Measurements from ENCODE around the gene KIAA0825.

The KIAA0825 gene, protein sequence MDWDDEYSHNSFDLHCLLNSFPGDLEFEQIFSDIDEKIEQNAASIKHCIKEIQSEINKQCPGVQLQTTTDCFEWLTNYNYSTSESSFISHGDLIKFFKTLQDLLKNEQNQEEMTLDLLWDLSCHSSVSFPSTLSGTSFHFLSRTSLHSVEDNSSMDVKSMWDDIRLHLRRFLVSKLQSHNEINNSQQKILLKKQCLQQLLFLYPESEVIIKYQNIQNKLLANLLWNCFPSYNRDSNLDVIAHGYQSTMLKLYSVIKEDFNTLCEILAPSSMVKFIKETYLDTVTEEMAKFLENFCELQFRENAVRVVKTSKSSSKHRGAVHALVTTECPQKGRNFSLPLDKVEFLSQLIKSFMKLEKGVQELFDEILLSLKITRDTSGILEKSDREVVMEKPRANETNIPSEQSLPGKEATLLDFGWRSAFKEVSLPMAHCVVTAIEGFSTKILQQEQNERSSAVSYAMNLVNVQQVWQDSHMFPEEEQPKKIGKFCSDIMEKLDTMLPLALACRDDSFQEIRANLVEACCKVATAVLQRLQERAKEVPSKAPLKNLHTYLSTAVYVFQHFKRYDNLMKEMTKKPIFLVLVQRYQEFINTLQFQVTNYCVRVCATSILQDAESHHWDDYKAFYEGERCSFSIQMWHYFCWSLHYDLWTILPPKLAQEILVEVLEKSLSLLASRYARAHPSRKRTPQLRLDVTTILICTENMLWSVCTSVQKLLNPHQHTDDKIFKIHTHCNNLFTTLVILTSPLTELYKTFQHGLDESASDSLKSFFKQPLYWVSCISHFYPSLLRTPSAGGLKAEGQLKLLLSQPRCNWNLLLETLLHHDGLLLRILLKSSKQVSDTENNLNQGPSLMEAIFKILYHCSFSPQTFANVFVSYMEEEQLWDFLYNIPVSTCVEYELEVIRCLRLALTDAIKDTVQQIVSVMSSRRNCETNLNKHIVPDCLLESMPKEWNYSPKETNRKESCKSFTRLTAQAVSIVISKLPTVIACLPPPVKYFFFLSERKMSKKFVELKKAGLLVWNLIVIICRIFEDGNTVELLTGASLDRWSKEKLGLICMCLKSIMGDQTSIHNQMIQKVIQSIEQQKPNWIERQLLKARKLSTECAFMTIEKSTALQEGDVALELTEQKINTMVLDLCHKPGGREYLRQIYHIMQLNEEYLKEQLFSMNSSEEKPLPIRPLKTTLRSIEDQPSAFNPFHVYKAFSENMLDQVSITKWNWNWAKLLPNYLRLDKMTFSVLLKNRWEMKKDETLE (N-terminal part only)

DNA sequence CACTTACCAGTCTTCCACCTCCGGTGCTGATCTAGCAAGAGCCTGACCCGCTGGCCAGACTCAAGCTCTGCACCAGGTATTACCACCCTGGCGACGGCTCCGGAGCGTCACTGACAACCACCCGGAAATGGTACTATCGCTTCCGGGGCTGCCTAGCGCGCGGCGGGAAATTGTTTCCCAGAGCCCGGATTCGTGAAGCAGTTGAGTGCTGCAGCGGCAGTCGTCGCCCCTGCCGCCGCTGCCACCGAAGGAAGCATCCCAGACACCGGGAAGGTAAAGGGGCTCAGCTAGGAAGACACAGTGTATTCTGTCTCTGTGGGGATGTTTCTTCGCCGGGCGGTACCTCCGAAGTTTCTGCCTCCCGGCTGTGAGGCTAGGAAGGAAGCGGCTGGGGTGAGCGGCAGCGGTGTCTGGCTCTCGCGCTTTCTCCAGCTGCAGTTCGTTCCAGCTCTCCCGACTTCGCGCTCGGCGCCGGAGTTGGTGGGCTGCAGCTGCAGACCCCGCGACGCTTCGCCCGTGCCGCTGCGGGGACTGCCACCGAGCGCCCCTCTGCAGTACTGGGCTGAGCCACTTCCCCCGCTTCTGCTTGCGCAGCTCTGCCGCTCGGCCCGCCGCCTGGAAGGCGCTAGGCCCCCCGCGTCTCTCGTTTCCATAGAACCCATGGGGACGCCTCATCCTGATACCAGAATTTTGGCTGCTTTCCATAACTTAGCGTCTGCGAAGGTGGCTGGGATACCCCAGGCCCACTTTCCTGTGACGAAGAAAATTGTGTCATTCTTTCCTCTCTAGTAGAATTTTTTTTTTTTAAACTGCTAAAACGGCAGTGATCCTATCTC, at the start of gene KIAA0825, which contains the start of gene SLF1:
TSS of gene KIAA0825 (minus strand) at position 112 of the 836 bp plus-strand sequence. CDS start 81,478 bp downstream, outside the sequence.
TSS of gene SLF1 (plus strand) at position 177 of the 836 bp plus-strand sequence. CDS start 10,142 bp downstream, outside the sequence.
- H3K4me1 ChIP-seq (ENCODE audit: control insufficient read depth, insufficient read depth, low read length): peaks cover 34% of the 10 kb centered on the region
- H3K36me3 ChIP-seq (ENCODE audit: control insufficient read depth, insufficient read depth, low read length): no peaks in the 10 kb centered on the region
- H3K27me3 ChIP-seq (ENCODE audit: control insufficient read depth, insufficient read depth, low read length): no peaks in the 10 kb centered on the region
- no peaks in the 10 kb centered on the region for H3K9me3 ChIP-seq (ENCODE audit: control insufficient read depth, insufficient read depth, low read length)
- H3K4me3 ChIP-seq (ENCODE audit: low read depth, low read length): peak within 1 kb of the TSS; percentile 91
- peak within 1 kb of the TSS; percentile 73 for H3K9ac ChIP-seq (ENCODE audit: low read depth, low read length)
- H3K27ac ChIP-seq (ENCODE audit: low read depth, low read length): peak within 1 kb of the TSS; percentile 92

DNA sequence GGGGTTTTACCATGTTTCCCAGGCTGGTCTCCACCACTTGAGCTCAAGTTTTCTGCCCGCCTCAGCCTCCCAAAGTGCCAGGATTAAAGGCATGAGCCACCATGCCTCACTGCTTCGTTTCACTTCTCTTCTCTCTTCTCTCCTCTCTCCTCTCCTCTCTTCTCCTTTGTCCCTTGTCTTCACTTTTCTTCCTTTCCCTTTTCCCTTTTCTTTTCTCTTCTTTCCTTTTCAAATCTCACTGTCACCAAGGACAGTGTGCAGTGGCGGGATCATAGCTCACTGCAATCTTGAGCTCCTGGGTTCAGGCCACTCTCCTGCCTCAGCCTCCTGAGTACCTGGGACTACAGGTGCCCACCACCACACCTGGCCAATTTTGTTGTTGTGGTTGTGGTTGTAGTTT, 49.5 kb upstream of the KIAA0825 start:
- Histone ChIP-seq H3K27me3 (ENCODE audit: control insufficient read depth, insufficient read depth, low read length) (no peaks in the 10 kb centered on the region), H3K36me3 (ENCODE audit: control insufficient read depth, insufficient read depth, low read length) (peaks cover 47% of the 10 kb centered on the region), H3K9me3 (ENCODE audit: control insufficient read depth, insufficient read depth, low read length) (no peaks in the 10 kb centered on the region), H3K4me3 (ENCODE audit: low read depth, low read length) (no peak overlapping the region), H3K4me1 (ENCODE audit: control insufficient read depth, insufficient read depth, low read length) (no peaks in the 10 kb centered on the region), H3K27ac (ENCODE audit: low read depth, low read length) (no peak overlapping the region), H3K9ac (ENCODE audit: low read depth, low read length) (no peak overlapping the region)

DNA sequence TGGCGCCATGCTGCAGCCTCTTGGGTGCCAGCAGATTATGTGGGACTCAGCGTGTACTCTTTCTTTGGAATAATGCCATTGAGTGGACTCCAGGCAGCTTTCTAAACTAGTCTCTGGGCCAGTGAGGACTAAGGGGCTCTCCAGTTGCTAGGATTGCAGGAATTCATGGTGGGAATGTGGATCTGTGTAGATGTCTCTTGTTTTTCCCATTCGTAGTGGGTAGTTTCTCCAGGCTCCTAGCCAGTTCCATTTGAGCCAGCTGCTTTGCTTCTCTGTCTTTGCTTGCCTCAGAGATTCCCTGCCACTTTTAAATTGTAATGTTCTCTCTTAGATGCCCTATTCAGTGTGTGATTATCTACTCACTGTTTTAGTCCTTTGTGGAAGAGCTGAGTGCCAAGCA, 42.7 kb upstream of the KIAA0825 start:
- Histone ChIP-seq H3K4me3 (ENCODE audit: low read depth, low read length) (no peak overlapping the region), H3K9ac (ENCODE audit: low read depth, low read length) (no peak overlapping the region), H3K36me3 (ENCODE audit: control insufficient read depth, insufficient read depth, low read length) (peaks cover 36% of the 10 kb centered on the region), H3K4me1 (ENCODE audit: control insufficient read depth, insufficient read depth, low read length) (no peaks in the 10 kb centered on the region), H3K27me3 (ENCODE audit: control insufficient read depth, insufficient read depth, low read length) (no peaks in the 10 kb centered on the region), H3K9me3 (ENCODE audit: control insufficient read depth, insufficient read depth, low read length) (peaks cover 14% of the 10 kb centered on the region), H3K27ac (ENCODE audit: low read depth, low read length) (no peak overlapping the region)

DNA sequence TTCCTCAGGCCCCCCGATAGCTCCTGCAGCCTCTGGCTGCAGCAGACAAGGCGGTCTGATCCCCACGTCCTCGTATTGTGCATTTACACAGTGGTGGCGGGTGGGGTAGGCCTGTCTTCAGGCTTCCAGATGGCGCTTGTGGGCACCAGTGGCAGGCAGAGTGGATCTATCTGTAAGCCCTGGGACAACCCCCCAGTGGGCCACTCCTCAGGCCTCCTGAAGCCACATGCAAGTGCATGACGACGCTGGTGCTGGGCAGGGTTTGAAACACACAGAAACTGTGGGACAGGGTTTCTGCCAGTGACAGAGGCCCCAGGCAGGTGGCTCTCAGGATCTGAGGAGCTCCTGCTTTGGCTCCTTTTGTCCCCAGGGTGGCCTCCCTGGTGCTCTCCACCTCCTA, 42.1 kb upstream of the KIAA0825 start:
- no peak overlapping the region for H3K4me3 ChIP-seq (ENCODE audit: low read depth, low read length)
- H3K9me3 ChIP-seq (ENCODE audit: control insufficient read depth, insufficient read depth, low read length): peaks cover 14% of the 10 kb centered on the region
- no peak overlapping the region for H3K9ac ChIP-seq (ENCODE audit: low read depth, low read length)
- no peak overlapping the region for H3K27ac ChIP-seq (ENCODE audit: low read depth, low read length)
- H3K27me3 ChIP-seq (ENCODE audit: control insufficient read depth, insufficient read depth, low read length): no peaks in the 10 kb centered on the region
- H3K4me1 ChIP-seq (ENCODE audit: control insufficient read depth, insufficient read depth, low read length): no peaks in the 10 kb centered on the region
- peaks cover 36% of the 10 kb centered on the region for H3K36me3 ChIP-seq (ENCODE audit: control insufficient read depth, insufficient read depth, low read length)

DNA sequence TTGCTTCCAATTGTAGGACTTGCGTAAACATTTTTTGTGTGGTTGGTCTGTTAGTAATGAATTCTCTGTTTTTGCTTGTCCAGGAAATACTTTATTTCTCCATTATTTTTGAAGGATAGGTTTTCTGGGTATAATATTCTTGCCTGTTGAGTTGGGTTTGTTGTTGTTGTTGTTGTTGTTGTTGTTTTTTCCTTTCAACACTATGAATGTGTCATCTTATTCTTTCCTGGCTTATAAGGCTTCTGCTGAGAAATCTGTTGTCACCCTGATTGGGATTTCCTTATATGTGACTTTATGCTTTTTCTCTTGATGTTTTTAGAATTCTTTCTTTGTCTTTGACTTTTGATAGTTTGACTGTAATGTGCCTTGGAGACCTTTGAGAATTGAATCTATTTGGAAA, 39.9 kb upstream of the KIAA0825 start:
- no peak overlapping the region for H3K4me3 ChIP-seq (ENCODE audit: low read depth, low read length)
- H3K36me3 ChIP-seq (ENCODE audit: control insufficient read depth, insufficient read depth, low read length): peaks cover 32% of the 10 kb centered on the region
- H3K9me3 ChIP-seq (ENCODE audit: control insufficient read depth, insufficient read depth, low read length): peaks cover 17% of the 10 kb centered on the region
- H3K4me1 ChIP-seq (ENCODE audit: control insufficient read depth, insufficient read depth, low read length): no peaks in the 10 kb centered on the region
- H3K9ac ChIP-seq (ENCODE audit: low read depth, low read length): no peak overlapping the region
- H3K27me3 ChIP-seq (ENCODE audit: control insufficient read depth, insufficient read depth, low read length): no peaks in the 10 kb centered on the region
- no peak overlapping the region for H3K27ac ChIP-seq (ENCODE audit: low read depth, low read length)

DNA sequence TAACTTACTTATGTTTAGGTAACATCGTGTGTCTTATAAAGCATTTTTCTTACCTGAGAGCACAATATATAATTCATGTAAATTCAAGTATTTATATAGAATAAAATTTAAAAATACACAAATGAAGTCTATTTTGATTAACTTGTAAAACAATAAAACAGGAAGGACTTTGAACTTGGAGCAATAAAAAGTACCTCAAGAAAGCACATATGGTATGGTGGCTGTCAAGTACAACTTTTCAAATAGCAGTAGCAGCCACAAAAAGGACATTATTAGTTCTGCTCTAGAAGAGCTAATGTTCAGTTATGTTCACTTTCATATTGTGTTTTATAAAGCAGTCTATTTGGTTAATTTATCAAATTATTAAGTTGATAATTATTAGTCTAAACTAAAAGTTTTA, 31.5 kb upstream of the KIAA0825 start:
- H3K4me1 ChIP-seq (ENCODE audit: control insufficient read depth, insufficient read depth, low read length): no peaks in the 10 kb centered on the region
- H3K27ac ChIP-seq (ENCODE audit: low read depth, low read length): no peak overlapping the region
- no peak overlapping the region for H3K4me3 ChIP-seq (ENCODE audit: low read depth, low read length)
- peaks cover 25% of the 10 kb centered on the region for H3K36me3 ChIP-seq (ENCODE audit: control insufficient read depth, insufficient read depth, low read length)
- H3K27me3 ChIP-seq (ENCODE audit: control insufficient read depth, insufficient read depth, low read length): no peaks in the 10 kb centered on the region
- H3K9ac ChIP-seq (ENCODE audit: low read depth, low read length): no peak overlapping the region
- H3K9me3 ChIP-seq (ENCODE audit: control insufficient read depth, insufficient read depth, low read length): peaks cover 3% of the 10 kb centered on the region; the same call in 1 of the 2 replicates

DNA sequence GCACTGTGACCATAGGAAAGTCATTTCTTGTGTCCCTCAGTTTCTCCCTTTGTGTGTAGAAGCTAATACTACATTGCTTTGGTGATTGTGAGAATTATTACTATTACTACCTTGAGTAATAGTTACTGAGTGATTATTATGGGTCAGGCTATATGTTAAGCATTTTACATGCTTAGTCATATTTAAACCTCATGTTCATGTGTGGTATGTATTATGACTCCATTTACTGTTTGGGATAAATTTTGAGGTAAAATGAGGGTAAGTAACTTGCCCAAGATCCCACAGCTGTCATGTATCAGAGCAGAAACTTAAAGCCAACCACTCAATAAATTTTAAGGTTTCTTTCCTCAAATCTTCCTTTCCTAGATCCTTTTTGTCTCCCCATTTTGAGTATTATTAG, 28.4 kb upstream of the KIAA0825 start:
- no peaks in the 10 kb centered on the region for H3K27me3 ChIP-seq (ENCODE audit: control insufficient read depth, insufficient read depth, low read length)
- H3K4me3 ChIP-seq (ENCODE audit: low read depth, low read length): no peak overlapping the region
- no peaks in the 10 kb centered on the region for H3K4me1 ChIP-seq (ENCODE audit: control insufficient read depth, insufficient read depth, low read length)
- H3K9ac ChIP-seq (ENCODE audit: low read depth, low read length): no peak overlapping the region
- H3K9me3 ChIP-seq (ENCODE audit: control insufficient read depth, insufficient read depth, low read length): no peaks in the 10 kb centered on the region
- peaks cover 9% of the 10 kb centered on the region; the same call in 1 of the 2 replicates for H3K36me3 ChIP-seq (ENCODE audit: control insufficient read depth, insufficient read depth, low read length)
- no peak overlapping the region for H3K27ac ChIP-seq (ENCODE audit: low read depth, low read length)

DNA sequence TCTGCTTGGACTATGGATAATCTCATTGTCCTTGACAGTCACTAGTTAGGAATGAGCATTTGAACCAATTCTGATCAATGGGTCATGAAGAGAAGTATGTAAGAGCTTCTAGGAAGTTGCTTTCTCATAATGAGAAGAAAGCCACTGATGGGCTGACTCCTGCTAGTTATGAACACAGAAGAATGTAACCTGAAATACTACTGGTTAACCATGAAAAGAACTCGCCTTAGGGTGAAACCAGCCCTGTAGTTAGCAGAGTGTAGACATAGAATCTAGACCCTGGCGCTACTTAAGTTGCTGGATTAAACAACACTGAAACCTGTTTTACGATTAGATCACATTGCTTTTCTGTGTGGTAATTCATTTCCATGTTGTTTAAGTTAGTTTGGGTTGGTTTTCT, 26.6 kb upstream of the KIAA0825 start:
- Histone ChIP-seq H3K4me3 (ENCODE audit: low read depth, low read length) (no peak overlapping the region), H3K9me3 (ENCODE audit: control insufficient read depth, insufficient read depth, low read length) (peaks cover 8% of the 10 kb centered on the region), H3K4me1 (ENCODE audit: control insufficient read depth, insufficient read depth, low read length) (no peaks in the 10 kb centered on the region), H3K27ac (ENCODE audit: low read depth, low read length) (no peak overlapping the region), H3K9ac (ENCODE audit: low read depth, low read length) (no peak overlapping the region), H3K27me3 (ENCODE audit: control insufficient read depth, insufficient read depth, low read length) (no peaks in the 10 kb centered on the region), H3K36me3 (ENCODE audit: control insufficient read depth, insufficient read depth, low read length) (peaks cover 5% of the 10 kb centered on the region; the same call in 1 of the 2 replicates)

DNA sequence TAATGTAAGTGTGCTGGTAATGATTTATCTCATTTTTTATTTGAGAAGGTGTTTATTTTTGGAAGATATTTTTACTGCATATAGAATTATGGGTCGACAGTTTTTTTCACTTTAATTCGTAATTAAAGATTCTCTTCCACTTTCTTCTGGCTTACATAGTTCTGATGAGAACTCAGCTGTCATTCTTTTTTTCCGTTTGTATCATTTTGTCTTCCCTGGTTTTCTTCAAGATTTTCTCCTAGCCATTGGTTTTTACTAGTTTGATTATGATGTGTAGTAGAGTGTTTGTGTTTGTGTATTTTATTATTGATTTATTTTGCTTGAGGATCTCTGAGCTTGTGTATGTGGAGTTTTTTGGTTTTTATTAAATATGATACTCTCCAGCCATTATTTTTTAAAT, 21.8 kb upstream of the KIAA0825 start:
- no peaks in the 10 kb centered on the region for H3K27me3 ChIP-seq (ENCODE audit: control insufficient read depth, insufficient read depth, low read length)
- no peaks in the 10 kb centered on the region for H3K4me1 ChIP-seq (ENCODE audit: control insufficient read depth, insufficient read depth, low read length)
- no peak overlapping the region for H3K9ac ChIP-seq (ENCODE audit: low read depth, low read length)
- H3K27ac ChIP-seq (ENCODE audit: low read depth, low read length): no peak overlapping the region
- peaks cover 17% of the 10 kb centered on the region for H3K9me3 ChIP-seq (ENCODE audit: control insufficient read depth, insufficient read depth, low read length)
- no peak overlapping the region for H3K4me3 ChIP-seq (ENCODE audit: low read depth, low read length)
- peaks cover 8% of the 10 kb centered on the region for H3K36me3 ChIP-seq (ENCODE audit: control insufficient read depth, insufficient read depth, low read length)

DNA sequence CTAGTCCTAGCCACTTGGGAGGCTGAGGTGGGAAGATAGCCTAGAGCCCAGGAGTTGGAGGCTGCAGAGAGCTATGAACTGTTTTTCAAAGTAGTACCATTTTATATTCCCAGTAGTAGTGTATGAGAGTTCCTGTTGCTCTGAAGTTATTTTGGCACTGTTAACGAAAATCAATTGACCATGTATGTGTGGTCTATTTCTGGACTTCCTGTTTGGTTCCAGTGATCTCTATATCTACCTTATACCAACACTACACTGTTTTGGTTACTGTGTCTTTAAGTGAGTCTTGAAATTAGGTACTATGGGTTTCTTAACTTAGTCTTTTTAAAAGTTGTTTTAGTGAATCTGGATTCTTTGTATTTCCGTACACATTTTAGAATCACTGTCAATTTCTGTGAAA, 13.6 kb upstream of the KIAA0825 start:
- H3K9me3 ChIP-seq (ENCODE audit: control insufficient read depth, insufficient read depth, low read length): no peaks in the 10 kb centered on the region

More for the DNA sequence above, 13.6 kb upstream of the KIAA0825 start:
- Histone ChIP-seq H3K9ac (ENCODE audit: low read depth, low read length) (no peak overlapping the region), H3K36me3 (ENCODE audit: control insufficient read depth, insufficient read depth, low read length) (peaks cover 39% of the 10 kb centered on the region), H3K4me1 (ENCODE audit: control insufficient read depth, insufficient read depth, low read length) (no peaks in the 10 kb centered on the region), H3K27me3 (ENCODE audit: control insufficient read depth, insufficient read depth, low read length) (no peaks in the 10 kb centered on the region), H3K4me3 (ENCODE audit: low read depth, low read length) (no peak overlapping the region), H3K27ac (ENCODE audit: low read depth, low read length) (no peak overlapping the region)

All from HUES48 (cell line).